AG08395 (cell line): ENCODE results near the gene NRTN.
"Not testable (repeated sequence)": the region's sequence is repeated elsewhere in the genome, so short reads cannot be mapped to it uniquely, and the experiment has no call there.

Source experiments
- DNase-seq: peaks from one replicate; pipeline ENCODE4 v3.0.0; 2012; ENCODE audit warnings: mixed read lengths, low spot score

The NRTN gene

DNA sequence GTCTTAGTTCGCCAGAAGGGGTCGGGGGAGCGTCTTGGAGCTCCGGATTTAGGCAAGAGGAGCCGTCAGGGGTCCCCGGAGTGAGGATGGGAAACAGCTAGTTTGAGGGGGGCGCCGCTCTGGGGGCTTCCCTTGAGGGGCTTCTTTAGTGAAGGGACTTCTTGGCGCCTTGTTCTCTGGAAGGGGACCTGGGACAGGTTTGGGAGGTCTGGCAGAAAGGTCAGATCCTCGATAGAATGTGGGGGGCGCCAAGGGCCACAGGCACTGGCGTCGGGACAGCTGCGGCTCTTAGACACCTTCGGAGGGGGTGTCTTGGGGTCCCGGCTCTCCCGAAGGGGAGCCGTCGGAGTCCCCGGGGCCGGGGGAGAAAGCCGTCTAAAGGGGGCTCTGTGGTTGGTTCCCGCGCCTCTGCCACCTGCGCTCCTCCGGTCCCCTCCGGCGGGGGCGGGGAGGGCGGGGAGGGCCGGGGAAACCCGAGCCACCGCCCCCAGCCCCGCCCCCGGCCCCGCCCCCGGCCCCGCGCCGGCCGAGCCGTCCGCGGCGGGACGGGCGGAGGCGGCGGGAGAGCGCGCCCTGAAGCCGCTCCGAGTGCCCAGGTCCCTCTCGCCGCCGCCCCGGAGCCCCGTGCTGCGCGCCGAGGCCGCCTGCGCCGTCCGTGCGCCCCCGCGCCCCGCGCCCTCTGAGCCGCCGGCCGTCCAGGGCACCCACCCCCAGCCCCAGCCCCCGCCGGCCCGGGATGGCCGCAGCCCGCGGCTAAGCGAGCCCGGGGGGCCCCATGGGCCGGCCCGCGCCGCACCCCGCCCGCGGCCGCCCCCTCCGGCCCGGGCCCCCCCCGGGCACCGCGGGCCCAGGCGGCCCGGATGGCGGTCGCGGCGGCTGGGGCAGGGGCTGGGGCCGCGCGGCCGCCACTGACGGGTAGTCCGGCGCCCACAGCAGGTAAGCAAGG, at the start of gene NRTN:
TSS of gene NRTN (plus strand) at position 552 of the 946 bp plus-strand sequence. CDS start 19,099 bp downstream, outside the sequence.
- no peak for DNase-seq

GRCh38 chr19:5762608-5763217, 42.2 kb upstream of the NRTN start:
- no peak for DNase-seq

GRCh38 chr19:5765220-5765619, 39.6 kb upstream of the NRTN start:
- DNase-seq = no peak

- no peak for DNase-seq
These were observed 36.9 kb upstream of the NRTN start for GRCh38 chr19:5767949-5768348.

- DNase-seq = no peak
These were observed 32.5 kb upstream of the NRTN start for GRCh38 chr19:5772416-5772815.

- no peak for DNase-seq
These were observed 31.6 kb upstream of the NRTN start for GRCh38 chr19:5773276-5773675.

GRCh38 chr19:5774921-5775320, 29.9 kb upstream of the NRTN start:
- peak; percentile 13 for DNase-seq

- peak; percentile 47 for DNase-seq
These were observed 29.1 kb upstream of the NRTN start for GRCh38 chr19:5775668-5776309.

- no peak for DNase-seq
These were observed 26.5 kb upstream of the NRTN start for GRCh38 chr19:5778402-5778801.

DNA sequence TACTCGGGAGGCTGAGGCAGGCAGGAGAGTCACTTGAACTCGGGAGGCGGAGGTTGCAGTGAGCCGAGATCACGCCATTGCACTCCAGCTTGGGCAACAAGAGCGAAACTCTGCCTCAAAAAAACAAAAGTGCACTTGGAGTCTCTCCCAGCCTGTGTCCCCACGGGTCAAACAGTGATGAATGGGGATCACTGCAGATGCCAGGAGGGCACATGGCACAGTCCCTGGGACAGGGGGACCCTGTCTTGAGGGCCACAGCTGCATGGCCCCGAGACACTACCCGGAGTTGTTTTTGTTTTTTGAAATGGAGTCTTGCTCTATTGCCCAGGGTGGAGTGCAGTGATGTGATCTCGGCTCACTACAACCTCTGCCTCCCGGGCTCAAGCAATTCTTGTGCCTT, 24.0 kb upstream of the NRTN start:
- not testable (repeated sequence) for DNase-seq

GRCh38 chr19:5782322-5782721, 22.5 kb upstream of the NRTN start:
- DNase-seq = no peak

DNA sequence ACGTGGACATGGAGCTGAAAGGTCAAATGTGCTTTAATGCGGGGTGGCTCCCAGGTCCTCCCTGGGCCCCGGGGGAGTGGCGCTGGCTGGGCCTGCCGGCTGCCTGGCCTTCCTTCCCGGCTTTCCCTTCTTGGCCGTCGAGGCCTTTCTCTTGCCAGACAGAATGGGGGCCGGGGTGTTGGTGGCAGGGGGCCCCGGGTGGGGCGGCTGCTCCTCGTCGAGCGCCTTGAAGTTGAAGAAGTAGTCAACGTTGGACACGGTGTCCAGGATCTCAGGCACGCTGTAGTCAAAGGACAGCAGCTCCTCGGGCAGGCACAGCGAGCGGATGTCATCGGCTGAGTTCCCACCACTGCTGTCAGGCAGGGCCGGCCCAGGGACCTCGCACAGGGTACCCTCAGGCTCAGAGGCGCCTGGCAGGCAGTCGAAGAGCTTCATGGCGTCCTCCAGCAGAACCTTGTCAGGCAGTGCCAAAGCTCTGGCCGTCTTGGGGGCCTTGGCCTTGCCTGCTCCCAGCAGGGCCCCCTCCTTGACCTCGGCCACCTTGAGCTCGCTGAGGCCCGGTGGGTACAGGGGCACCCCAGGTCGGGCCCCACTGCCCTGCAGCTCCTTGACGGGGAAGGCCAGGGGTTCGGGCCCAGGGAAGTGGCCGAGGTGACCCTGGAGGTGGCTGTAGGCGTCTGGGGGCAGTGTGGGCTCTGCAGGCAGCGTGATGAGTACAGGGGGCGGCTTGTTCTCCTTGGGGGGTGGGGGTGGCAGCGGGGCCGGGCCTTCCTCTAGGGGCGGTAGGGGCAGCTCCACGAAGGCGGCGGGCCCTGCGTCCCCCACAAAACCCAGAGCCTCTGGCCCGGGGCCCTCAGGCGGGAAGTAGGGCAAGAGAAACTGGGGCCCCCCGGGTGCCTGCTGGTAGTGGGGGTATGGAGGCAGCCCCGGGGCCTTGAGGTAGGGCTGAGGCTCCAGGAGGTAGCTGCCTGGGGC, 21.6 kb upstream of the NRTN start:
- DNase-seq = no peak

GRCh38 chr19:5784581-5785147, 20.2 kb upstream of the NRTN start, which contains the start of gene PRR22:
Gene PRR22, minus strand, starts transcription at chr19:5784746. Its CDS starts 86 bp downstream, at chr19:5784660.
- no peak for DNase-seq

DNA sequence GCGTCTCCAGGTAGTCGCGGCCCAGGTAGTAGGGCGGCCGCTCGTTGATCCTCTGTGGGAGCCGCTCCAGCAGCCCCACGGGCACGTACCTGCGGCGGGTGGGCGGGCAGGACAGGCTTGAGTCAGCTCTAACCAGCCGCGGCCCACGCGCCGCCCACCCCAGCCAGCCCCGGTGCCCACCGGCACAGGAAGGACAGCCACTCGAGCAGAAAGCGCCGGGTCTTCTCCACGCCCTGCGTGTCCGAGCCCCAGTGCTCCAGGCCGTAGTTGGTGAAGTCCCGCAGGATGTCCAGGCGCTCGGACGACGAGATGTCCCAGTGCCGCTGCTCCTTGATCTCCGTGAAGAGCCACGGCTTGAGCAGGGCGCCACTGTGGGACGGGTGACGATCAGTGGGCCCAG, 19.4 kb upstream of the NRTN start:
- DNase-seq = no peak

DNA sequence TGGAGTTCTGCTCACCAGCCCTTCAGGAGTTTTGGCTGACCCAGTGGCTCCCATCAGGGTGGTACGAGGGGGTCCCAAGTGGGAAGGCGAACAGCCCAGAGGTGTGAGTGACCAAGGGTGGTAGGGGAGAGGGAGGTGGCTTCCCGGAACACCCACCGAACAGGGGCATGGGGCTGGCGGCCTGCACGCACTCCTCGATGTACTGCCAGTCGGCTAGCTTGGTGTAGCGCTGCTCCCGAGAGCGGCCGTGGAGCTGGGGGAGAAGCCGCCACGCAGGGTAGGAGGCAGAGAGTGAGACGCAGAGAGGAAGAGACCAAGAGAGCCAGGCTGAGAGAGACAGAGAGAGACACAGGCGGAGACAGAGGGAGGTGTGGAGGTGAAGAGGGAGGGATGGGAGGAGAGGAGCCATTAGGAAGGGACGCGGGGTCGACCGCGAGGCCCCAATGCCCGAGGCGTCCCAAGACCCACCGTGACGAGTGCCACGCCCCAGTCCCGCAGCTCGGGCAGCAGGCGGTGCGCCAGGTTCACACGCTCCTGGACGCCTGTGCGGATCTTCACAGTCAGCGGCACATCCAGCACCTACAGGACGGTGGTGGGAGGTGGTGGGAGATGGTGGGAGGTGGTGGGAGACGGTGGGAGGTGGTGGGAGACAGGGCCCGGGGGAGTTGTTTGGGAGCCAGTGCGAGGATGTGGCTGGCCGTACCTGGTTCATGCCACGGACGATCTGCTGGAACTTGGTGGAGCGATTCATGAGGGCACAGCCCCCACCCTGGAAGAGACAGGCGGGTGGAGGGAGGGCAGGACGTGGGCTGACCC, 18.1 kb upstream of the NRTN start:
- DNase-seq = no peak

GRCh38 chr19:5787409-5788182, 17.3 kb upstream of the NRTN start:
- no peak for DNase-seq

- no peak for DNase-seq
These were observed 16.4 kb upstream of the NRTN start for GRCh38 chr19:5788422-5788821.

DNA sequence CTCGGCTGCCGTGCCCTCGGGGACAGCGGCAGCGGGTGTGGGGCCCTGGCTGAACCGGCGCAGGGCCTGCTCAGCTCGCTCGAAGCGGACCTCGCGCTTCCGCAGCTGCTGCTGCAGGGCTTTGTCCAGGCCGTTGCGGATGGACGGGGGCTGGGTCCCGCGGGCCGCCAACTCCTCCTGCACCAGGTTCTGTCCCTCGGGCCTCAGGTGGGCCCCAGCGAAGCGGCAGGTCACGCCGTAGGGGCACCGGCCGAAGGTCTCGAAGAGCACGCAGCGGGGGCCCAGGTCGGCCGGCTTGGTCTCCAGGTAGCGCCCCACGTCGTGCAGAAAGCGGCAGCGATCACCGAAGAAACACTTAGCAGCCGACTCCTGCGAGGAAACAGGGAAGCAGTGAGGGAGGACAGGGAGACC, 15.5 kb upstream of the NRTN start:
- no peak for DNase-seq

DNA sequence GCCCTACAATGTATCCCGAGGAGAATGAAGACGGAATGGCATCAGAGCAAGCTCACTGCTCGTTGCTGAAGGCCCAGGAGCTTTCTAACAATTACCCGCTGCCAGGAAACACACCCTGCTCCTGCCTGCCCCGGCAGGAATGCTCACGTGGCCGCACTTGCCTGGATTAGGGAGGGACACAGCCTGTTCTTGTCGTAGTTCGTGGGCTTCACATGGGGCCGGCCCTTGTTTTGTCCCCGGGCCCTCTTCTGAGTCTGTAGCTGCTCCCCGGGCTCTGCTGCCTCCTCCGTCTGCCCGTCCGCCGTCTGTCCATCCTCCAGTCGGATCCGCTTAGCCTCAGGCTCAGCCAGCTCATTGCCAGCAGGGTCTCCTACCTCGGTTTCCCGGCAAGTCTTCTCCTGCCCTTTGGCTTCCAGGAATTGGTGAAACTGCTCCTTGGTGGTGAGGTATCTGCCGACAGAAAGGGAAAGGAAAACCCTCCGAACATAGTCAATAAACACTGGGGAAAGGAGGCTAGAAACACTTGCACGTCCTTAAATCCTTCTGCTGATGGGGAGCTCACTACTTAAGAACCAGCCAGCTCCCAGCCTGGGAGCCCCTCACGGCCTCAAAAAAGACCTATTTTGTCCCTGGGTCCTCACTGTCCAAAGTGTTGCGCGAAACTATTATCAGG, 14.8 kb upstream of the NRTN start:
- no peak for DNase-seq
